GM21737 (cell line): ENCODE results near the gene GJA4.

ENCODE experiments used
- ATAC-seq: cut with Tn5 transposase; IDR thresholded peaks from one replicate; pipeline ENCODE4 v1.9.1; 2021; ENCODE audit warnings: mild to moderate bottlenecking, moderate library complexity; ENCODE audit not compliant: unreplicated experiment

The GJA4 gene

DNA sequence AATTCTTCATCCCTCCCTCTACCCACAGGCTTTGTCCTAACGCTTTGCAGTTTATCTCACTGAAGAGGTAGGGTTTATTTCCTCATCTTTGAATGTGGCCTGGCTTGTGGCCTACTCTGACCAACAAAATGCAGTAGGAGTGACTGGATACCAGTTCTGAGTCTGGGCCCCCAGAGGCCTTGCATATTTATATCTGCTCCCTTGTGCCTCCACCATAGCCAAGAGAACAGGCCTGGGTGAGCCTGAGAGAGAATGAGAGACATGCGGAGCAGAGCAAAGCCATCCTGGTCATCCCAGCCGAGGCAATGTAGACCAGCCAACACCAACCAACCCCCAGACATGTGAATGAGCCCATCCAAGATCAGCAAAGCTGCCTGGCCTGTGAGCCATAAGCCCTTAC, 36.5 kb downstream of the GJA4 start:
- no peak for ATAC-seq

- ATAC-seq: no peak
These were observed 39.0 kb downstream of the GJA4 start for GRCh38 chr1:34831721-34832246.

- ATAC-seq: no peak
These were observed 40.9 kb downstream of the GJA4 start for GRCh38 chr1:34833711-34834110.

DNA sequence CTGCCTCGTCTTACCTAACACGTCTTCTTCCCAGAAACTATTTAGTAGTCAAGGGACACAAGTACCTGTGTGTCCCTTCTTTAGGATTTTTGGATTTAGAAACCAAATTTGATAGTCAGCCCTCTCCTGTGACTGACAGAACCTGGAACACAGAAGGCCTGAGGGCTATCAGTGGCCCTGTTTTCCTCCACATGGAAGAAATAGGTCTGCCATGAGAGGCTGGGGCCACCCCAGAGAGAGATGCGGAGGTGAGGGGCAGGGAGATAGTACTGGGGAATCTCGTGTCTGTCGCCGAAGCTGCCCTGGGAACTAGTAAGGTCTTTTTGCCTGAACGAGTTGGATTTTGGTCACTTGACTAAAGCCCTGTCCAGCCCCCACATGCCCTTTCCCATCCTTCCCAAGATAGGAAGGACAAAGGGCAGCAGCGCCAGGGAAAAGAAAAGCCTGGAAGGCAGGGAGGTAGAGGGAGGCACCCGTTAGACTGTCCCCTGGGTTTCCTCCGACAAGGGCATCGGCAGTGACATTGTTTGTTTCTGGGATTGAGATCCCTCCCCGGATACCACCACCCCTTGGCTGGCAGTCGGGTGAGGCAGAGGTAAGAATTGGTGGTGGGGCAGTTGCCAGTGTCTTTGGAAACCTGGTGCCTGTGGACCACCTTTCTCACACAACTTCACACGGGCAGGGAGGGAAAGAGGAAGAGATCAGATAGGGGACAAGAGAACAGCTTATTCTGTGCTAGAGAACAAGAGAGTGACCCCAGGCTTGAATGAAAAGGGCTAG, 46.9 kb downstream of the GJA4 start:
- ATAC-seq: no peak

DNA sequence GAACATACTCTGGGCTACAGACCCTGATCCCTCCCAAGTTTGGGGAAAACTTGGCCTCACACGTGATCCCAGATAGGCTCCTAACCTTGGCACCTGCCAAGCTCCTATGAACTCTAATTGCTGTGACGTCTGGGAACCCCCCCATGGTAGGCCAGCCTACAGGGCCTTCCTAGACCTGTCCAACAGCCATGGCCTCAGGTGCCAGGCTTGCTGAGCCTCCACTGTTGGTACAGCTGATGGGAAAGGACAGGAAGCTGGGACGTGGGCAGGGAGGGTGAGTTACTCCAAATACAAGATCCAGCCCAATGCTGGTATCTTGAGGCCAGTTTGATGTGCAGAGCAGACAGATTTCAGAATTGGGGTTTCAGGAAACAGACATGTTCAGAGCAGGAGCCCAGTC, 47.6 kb downstream of the GJA4 start:
- no peak for ATAC-seq

DNA sequence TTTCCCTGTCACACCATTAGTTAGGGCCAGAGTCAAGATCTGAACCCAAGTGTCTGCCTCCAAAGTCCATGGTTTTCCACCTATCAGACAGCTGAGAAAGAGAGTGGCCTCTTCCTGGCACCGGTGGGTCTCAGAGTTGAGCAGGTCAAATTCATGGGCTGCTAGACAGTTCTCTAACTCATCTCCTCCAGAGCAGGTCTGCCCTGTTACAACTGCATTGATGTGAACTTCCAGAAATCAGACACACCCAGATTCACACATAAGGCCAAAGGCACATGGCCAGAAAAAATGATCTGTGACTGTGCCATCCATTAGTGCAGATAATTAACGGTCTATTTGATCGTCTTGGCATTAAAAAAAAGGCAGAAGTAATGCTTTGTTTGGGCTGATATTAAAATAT, 49.3 kb downstream of the GJA4 start:
- ATAC-seq: no peak

DNA sequence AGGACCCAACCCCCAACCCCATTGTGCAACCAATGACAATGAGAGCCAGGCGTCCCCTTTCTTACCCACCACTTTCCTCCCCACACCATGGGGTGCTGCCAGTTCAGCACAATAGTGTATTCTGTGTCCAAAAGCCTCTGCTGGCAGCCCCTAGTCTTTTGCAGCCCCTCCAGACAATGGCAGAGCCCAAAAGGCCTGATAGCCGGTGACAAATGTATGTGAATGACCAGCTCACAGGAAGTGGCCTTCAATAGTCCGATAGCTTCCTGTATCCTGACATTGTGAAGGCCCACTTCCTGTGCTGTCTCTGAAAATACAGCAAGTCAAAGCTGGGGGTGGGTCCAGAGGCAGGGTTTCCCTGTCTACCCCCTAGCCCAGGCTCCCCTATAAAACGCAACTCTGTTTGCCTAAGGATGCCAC, 50.2 kb downstream of the GJA4 start:
- ATAC-seq: no peak

- ATAC-seq: no peak
These were observed 50.8 kb downstream of the GJA4 start for GRCh38 chr1:34843392-34844251.

GRCh38 chr1:34844252-34844634, 51.4 kb downstream of the GJA4 start:
- ATAC-seq: no peak
